Measurements from ENCODE around the gene SMAD9.
A peak's percentile ranks its signal among the peaks of the same experiment; 100 is the strongest.
"Not testable (repeated sequence)": the region's sequence is repeated elsewhere in the genome, so short reads cannot be mapped to it uniquely, and the experiment has no call there.

Gene SMAD9

GRCh38 chr13:36910545-36910944, 9.5 kb downstream of the SMAD9 start:
- no peak for DNase-seq

- no peak for DNase-seq
Observed at GRCh38 chr13:36907821-36908220, 12.2 kb downstream of the SMAD9 start.

- DNase-seq, result no peak
Observed at GRCh38 chr13:36907266-36907665, 12.8 kb downstream of the SMAD9 start.

GRCh38 chr13:36905944-36906343, 14.1 kb downstream of the SMAD9 start:
- no peak for DNase-seq

GRCh38 chr13:36903925-36904595, 16.0 kb downstream of the SMAD9 start:
- DNase-seq, result peak; percentile 49 to 66

GRCh38 chr13:36897054-36897616, 22.9 kb downstream of the SMAD9 start:
- DNase-seq, result no peak

- DNase-seq, result no peak
Observed at GRCh38 chr13:36891752-36892151, 28.3 kb downstream of the SMAD9 start.

- no peak for DNase-seq
Observed at GRCh38 chr13:36888645-36889044, 31.4 kb downstream of the SMAD9 start.

GRCh38 chr13:36887758-36888521, 32.1 kb downstream of the SMAD9 start:
- DNase-seq, result no peak

- DNase-seq, result no peak
Observed at GRCh38 chr13:36885901-36886300, 34.1 kb downstream of the SMAD9 start.

GRCh38 chr13:36884235-36884634, 35.8 kb downstream of the SMAD9 start:
- DNase-seq, result no peak

- no peak for DNase-seq
Observed at GRCh38 chr13:36883824-36884223, 36.2 kb downstream of the SMAD9 start.

GRCh38 chr13:36883392-36883791, 36.6 kb downstream of the SMAD9 start:
- DNase-seq, result not testable (repeated sequence)

GRCh38 chr13:36882829-36883390, 37.1 kb downstream of the SMAD9 start:
- no peak for DNase-seq

GRCh38 chr13:36880961-36881360, 39.1 kb downstream of the SMAD9 start:
- DNase-seq, result no peak

GRCh38 chr13:36879218-36879938, 40.7 kb downstream of the SMAD9 start:
- no peak for DNase-seq

- no peak for DNase-seq
Observed at GRCh38 chr13:36875961-36876360, 44.1 kb downstream of the SMAD9 start.

- no peak for DNase-seq
Observed at GRCh38 chr13:36875431-36875830, 44.6 kb downstream of the SMAD9 start.

GRCh38 chr13:36872621-36873020, 47.4 kb downstream of the SMAD9 start:
- DNase-seq, result no peak

GRCh38 chr13:36870050-36870692, 49.9 kb downstream of the SMAD9 start:
- DNase-seq, result no peak

- no peak for DNase-seq
Observed at GRCh38 chr13:36866232-36866631, 53.8 kb downstream of the SMAD9 start.

GRCh38 chr13:36865265-36865664, 54.8 kb downstream of the SMAD9 start:
- no peak for DNase-seq

- no peak for DNase-seq
Observed at GRCh38 chr13:36862722-36863121, 57.3 kb downstream of the SMAD9 start.
